ENCODE measurements around the gene GLTP.

Gene GLTP

GRCh38 chr12:109814600-109815150 lies 65.7 kb downstream of the GLTP start:
- TF ChIP-seq, protein P1, sequence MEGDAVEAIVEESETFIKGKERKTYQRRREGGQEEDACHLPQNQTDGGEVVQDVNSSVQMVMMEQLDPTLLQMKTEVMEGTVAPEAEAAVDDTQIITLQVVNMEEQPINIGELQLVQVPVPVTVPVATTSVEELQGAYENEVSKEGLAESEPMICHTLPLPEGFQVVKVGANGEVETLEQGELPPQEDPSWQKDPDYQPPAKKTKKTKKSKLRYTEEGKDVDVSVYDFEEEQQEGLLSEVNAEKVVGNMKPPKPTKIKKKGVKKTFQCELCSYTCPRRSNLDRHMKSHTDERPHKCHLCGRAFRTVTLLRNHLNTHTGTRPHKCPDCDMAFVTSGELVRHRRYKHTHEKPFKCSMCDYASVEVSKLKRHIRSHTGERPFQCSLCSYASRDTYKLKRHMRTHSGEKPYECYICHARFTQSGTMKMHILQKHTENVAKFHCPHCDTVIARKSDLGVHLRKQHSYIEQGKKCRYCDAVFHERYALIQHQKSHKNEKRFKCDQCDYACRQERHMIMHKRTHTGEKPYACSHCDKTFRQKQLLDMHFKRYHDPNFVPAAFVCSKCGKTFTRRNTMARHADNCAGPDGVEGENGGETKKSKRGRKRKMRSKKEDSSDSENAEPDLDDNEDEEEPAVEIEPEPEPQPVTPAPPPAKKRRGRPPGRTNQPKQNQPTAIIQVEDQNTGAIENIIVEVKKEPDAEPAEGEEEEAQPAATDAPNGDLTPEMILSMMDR (conservative IDR thresholded peaks at IDR 0.05; ENCODE audit: low read depth) = no peak
- H3K27ac ChIP-seq = no peak overlapping the region
- no peak for DNase-seq (ENCODE audit: low spot score)
- CTCF ChIA-PET = interaction anchor here (0.6 to 0.9 kb wide), 2 partner anchors 31 to 574 kb away, joined by 3 to 4 read pairs; no protein-coding TSS in a partner anchor
- POLR2A ChIA-PET (ENCODE audit: low non-redundant PET) = no interaction called here

GRCh38 chr12:109813810-109814416 lies 66.4 kb downstream of the GLTP start:
- POLR2A ChIA-PET (ENCODE audit: low non-redundant PET) = no interaction called here
- TF ChIP-seq, protein P1 (conservative IDR thresholded peaks at IDR 0.05; ENCODE audit: low read depth) = no peak
- no peak overlapping the region for H3K27ac ChIP-seq
- no peak for DNase-seq (ENCODE audit: low spot score)
- CTCF ChIA-PET = no interaction called here

DNA sequence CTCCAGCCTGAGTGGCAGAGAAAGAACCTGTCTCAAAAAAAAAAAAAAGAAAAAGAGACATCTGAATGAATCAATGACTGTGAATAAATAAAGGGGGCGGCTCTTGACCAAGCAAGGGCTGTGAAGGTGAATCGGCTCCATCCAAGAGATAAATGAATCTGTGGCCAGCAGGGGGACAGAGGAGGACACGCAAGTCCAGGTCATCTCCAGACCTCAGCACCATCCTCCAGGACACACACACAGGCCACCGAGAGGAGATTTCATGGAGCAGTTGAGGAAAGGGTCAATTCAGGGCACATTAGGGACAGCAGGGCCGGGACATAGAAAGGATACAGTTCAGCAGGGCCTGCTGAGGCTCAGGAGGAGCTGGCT lies 68.7 kb downstream of the GLTP start:
- no peak overlapping the region for H3K27ac ChIP-seq
- no peak for DNase-seq (ENCODE audit: low spot score)
- ChIA-PET POLR2A (ENCODE audit: low non-redundant PET) (no interaction called here), CTCF (interaction anchor here (0.7 to 1.1 kb wide), 2 partner anchors 34 kb away, joined by 3 read pairs; no protein-coding TSS in a partner anchor)
- TF ChIP-seq, protein P1 (conservative IDR thresholded peaks at IDR 0.05; ENCODE audit: low read depth) = no peak

GRCh38 chr12:109810954-109811623 lies 69.3 kb downstream of the GLTP start:
- POLR2A ChIA-PET (ENCODE audit: low non-redundant PET) = no interaction called here
- H3K27ac ChIP-seq = no peak overlapping the region
- DNase-seq (ENCODE audit: low spot score) = no peak
- TF ChIP-seq, protein P1 (conservative IDR thresholded peaks at IDR 0.05; ENCODE audit: low read depth) = no peak
- CTCF ChIA-PET = interaction anchor here (0.7 to 1.1 kb wide), 2 partner anchors 34 to 77 kb away, joined by 3 read pairs; no protein-coding TSS in a partner anchor

- H3K27ac ChIP-seq = no peak overlapping the region
- ChIA-PET POLR2A (ENCODE audit: low non-redundant PET) (no interaction called here), CTCF (interaction anchor here (0.6 to 5.9 kb wide), 3 partner anchors 36 to 447 kb away, joined by 3 to 61 read pairs (median 3); no protein-coding TSS in a partner anchor)
- no peak for DNase-seq (ENCODE audit: low spot score)
- TF ChIP-seq, protein P1 (conservative IDR thresholded peaks at IDR 0.05; ENCODE audit: low read depth) = no peak
Measured at GRCh38 chr12:109808876-109809646, 71.3 kb downstream of the GLTP start.

Data from RWPE1 (cell line).